Trophoblast cell (in vitro differentiated cells and primary cell): Measurements from ENCODE around the gene BRF1.

Experiments used
- DNase-seq, 2 donors: peaks; one replicate each; pipeline ENCODE4 v3.0.0-alpha.2; 2016
- H2AFZ ChIP-seq: 2 replicates; pipeline ENCODE4 v1.6.1; 2013; ENCODE audit warnings: low read length, moderate library complexity, mild to moderate bottlenecking; ENCODE audit not compliant: insufficient read depth, poor library complexity
- H2AK5ac ChIP-seq: 2 replicates; pipeline ENCODE4 v1.6.1; 2013; ENCODE audit warnings: mild to moderate bottlenecking, low read length
- H2BK120ac ChIP-seq: 2 replicates; pipeline ENCODE4 v1.6.1; 2013; ENCODE audit warnings: low read length, mild to moderate bottlenecking, moderate library complexity; ENCODE audit not compliant: insufficient read depth, poor library complexity
- H2BK12ac ChIP-seq: 2 replicates; pipeline ENCODE4 v1.6.1; 2013; ENCODE audit warnings: mild to moderate bottlenecking, low read length, moderate library complexity
- H2BK5ac ChIP-seq: 2 replicates; pipeline ENCODE4 v1.6.1; 2013; ENCODE audit warnings: low read length, low read depth, moderate library complexity, mild to moderate bottlenecking; ENCODE audit not compliant: poor library complexity
- H3K14ac ChIP-seq: 2 replicates; pipeline ENCODE4 v1.6.1; 2013; ENCODE audit warnings: mild to moderate bottlenecking, low read length
- H3K18ac ChIP-seq: 2 replicates; pipeline ENCODE4 v1.6.1; 2013; ENCODE audit warnings: mild to moderate bottlenecking, low read length
- H3K23ac ChIP-seq: 2 replicates; pipeline ENCODE4 v1.6.1; 2013; ENCODE audit warnings: low read length
- H3K27ac ChIP-seq: 2 replicates; pipeline ENCODE4 v1.5.1; 2013; ENCODE audit warnings: low read depth, mild to moderate bottlenecking, inconsistent platforms, low read length, moderate library complexity
- H3K27me3 ChIP-seq: 2 replicates; pipeline ENCODE4 v1.6.1; 2013; ENCODE audit warnings: inconsistent platforms, mild to moderate bottlenecking, low read length, moderate library complexity; ENCODE audit not compliant: insufficient read depth
- H3K36me3 ChIP-seq, 2 experiments: 1 replicate in 1 of 2; 2 replicates in 1 of 2; pipeline ENCODE4 v1.6.1; 2013; ENCODE audit warnings: low read length in 2 of 2, mild to moderate bottlenecking in 2 of 2, moderate library complexity in 1 of 2; ENCODE audit not compliant: insufficient read depth in 2 of 2, control insufficient read depth in 1 of 2
- H3K4ac ChIP-seq: 2 replicates; pipeline ENCODE4 v1.6.1; 2013; ENCODE audit warnings: low read depth, mild to moderate bottlenecking, low read length, moderate library complexity
- H3K4me1 ChIP-seq, 2 experiments: 1 replicate in 1 of 2; 2 replicates in 1 of 2; pipeline ENCODE4 v1.6.1; 2013; ENCODE audit warnings: low read length in 2 of 2, mild to moderate bottlenecking in 2 of 2, moderate library complexity in 1 of 2; ENCODE audit not compliant: insufficient read depth in 2 of 2, control insufficient read depth in 1 of 2
- H3K4me2 ChIP-seq: 2 replicates; pipeline ENCODE4 v1.6.1; 2013; ENCODE audit warnings: inconsistent platforms, mild to moderate bottlenecking, low read length, moderate library complexity
- H3K4me3 ChIP-seq: 2 replicates; pipeline ENCODE4 v1.5.1; 2013; ENCODE audit warnings: mild to moderate bottlenecking, low read depth, low read length, inconsistent platforms
- H3K79me1 ChIP-seq: one replicate; pipeline ENCODE4 v1.6.1; 2013; ENCODE audit warnings: low read length
- H3K79me2 ChIP-seq: 2 replicates; pipeline ENCODE4 v1.6.1; 2013; ENCODE audit warnings: low read length, mild to moderate bottlenecking; ENCODE audit not compliant: control insufficient read depth, insufficient read depth, poor library complexity
- H3K9ac ChIP-seq: 2 replicates; pipeline ENCODE4 v1.6.1; 2013; ENCODE audit warnings: mild to moderate bottlenecking, low read length
- H3K9me3 ChIP-seq: 2 replicates; pipeline ENCODE4 v1.6.1; 2013; ENCODE audit warnings: low read depth, mild to moderate bottlenecking, control low read depth, inconsistent platforms, low read length; ENCODE audit not compliant: insufficient read depth
- H4K12ac ChIP-seq: 2 replicates; pipeline ENCODE4 v1.6.1; 2013; ENCODE audit warnings: low read depth, mild to moderate bottlenecking, low read length, moderate library complexity
- H4K8ac ChIP-seq: 2 replicates; pipeline ENCODE4 v1.6.1; 2013; ENCODE audit warnings: low read depth, mild to moderate bottlenecking, low read length, moderate library complexity
- H4K91ac ChIP-seq: one replicate; pipeline ENCODE4 v1.6.1; 2013; ENCODE audit warnings: low read depth, mild to moderate bottlenecking, low read length, moderate library complexity
- WGBS: extraction: QIAGEN DNeasy Blood & Tissue Kit; methylation state at CpG from one replicate; pipeline ENCODE4 v1.1.7; 2013; ENCODE audit warnings: missing lambda C conversion rate; ENCODE audit not compliant: insufficient read length, insufficient coverage; ENCODE audit errors: extremely low coverage; 5-methylcytosine and 5-hydroxymethylcytosine counted together

BRF1 gene

DNA sequence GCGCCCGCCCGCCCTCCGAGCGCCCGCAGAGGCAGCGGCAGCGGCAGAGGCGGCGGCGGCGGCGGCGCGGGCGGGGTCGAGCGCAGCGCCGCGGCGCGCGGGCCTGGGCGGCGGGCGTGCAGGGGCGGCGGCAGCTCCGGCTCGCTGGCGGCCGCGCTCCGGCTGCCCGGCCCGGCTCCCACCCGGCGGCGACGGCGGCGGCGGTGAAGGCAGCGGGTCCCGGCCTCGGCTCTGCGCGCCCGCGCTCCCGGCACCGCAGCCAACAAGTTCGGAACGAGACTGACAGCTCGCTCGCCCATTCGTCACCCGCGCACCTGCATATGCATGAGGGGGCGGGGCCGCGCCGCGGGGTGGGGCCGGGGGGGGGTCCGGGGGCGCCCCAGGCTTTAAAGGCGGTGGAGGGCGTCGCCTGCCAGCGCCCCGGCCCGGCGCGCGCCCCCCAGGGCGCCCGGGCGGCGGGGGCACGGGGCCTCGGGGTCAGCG lies 132.3 kb downstream of the BRF1 start, which contains the start of gene JAG2:
JAG2 (minus strand) TSS at position 281 of the 483 bp plus-strand sequence. CDS start 356 bp downstream, outside the sequence.
- H4K8ac ChIP-seq, result no peak within 1 kb of the TSS
- WGBS, result no CpG with 5 or more reads among the region's 84 CpGs

DNA sequence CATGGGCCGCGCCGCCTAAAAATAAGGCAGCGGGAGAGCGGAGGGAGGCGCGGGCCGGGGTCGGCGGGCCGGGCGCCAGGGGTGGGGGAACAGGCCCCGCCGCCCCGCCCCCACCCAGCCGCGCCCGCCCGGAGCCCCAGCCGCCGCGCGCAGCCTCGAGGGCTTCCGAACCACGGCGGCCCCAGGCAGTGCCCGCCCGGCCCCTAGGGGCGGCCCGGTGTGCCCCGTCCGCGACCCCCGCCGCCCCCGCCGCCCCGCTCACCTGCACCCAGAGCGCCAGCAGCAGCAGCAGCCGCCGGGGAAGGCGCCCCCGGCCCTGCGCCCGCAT lies 132.7 kb downstream of the BRF1 start:
- H3K14ac ChIP-seq, result no peak overlapping the region
- H4K8ac ChIP-seq, result no peak overlapping the region
- no peak overlapping the region for H2AFZ ChIP-seq
- no peak overlapping the region for H3K4me3 ChIP-seq
- WGBS, result no CpG with 5 or more reads among the region's 46 CpGs
- no peak overlapping the region for H2BK12ac ChIP-seq
- no peaks in the 10 kb centered on the region for H3K36me3 ChIP-seq
- peaks cover 29% of the 10 kb centered on the region for H3K27me3 ChIP-seq
- no peak overlapping the region for H2AK5ac ChIP-seq
- H3K4me2 ChIP-seq, result peak overlapping the region; percentile 58
- H3K18ac ChIP-seq, result no peak overlapping the region
- no peaks in the 10 kb centered on the region for H3K79me2 ChIP-seq
- no peak overlapping the region for H3K27ac ChIP-seq
- H3K79me1 ChIP-seq, result no peaks in the 10 kb centered on the region
- no peak overlapping the region for H3K23ac ChIP-seq
- H2BK120ac ChIP-seq, result no peak overlapping the region
- no peak overlapping the region for H4K91ac ChIP-seq
- H3K4ac ChIP-seq, result no peak overlapping the region
- no peak for DNase-seq
- H2BK5ac ChIP-seq, result no peak overlapping the region
- H3K9ac ChIP-seq, result no peak overlapping the region
- peaks cover 7 to 8% of the 10 kb centered on the region in 2 experiments for H3K4me1 ChIP-seq
- H3K9me3 ChIP-seq, result peaks cover 8% of the 10 kb centered on the region
- H4K12ac ChIP-seq, result no peak overlapping the region

More for the DNA sequence above, 132.3 kb downstream of the BRF1 start, which contains the start of gene JAG2:
- H3K14ac ChIP-seq, result no peak within 1 kb of the TSS
- H2BK5ac ChIP-seq, result no peak within 1 kb of the TSS
- peak within 1 kb of the TSS; percentile 43 for H3K4me3 ChIP-seq
- H3K79me2 ChIP-seq, result no peaks in the 10 kb centered on the region
- H3K18ac ChIP-seq, result no peak within 1 kb of the TSS
- H2BK120ac ChIP-seq, result no peak within 1 kb of the TSS
- H2AK5ac ChIP-seq, result no peak within 1 kb of the TSS
- H3K27me3 ChIP-seq, result peaks cover 29% of the 10 kb centered on the region
- no peak within 1 kb of the TSS for H3K4ac ChIP-seq
- peak in 1 of 2 donors; percentile 53 for DNase-seq
- no peak within 1 kb of the TSS for H2BK12ac ChIP-seq
- H3K4me2 ChIP-seq, result peak within 1 kb of the TSS; percentile 65
- H3K9me3 ChIP-seq, result peaks cover 8% of the 10 kb centered on the region
- no peak within 1 kb of the TSS for H3K23ac ChIP-seq
- no peak within 1 kb of the TSS for H4K91ac ChIP-seq
- no peak within 1 kb of the TSS for H4K12ac ChIP-seq
- H2AFZ ChIP-seq, result no peak within 1 kb of the TSS
- no peaks in the 10 kb centered on the region for H3K36me3 ChIP-seq
- H3K9ac ChIP-seq, result no peak within 1 kb of the TSS
- H3K79me1 ChIP-seq, result no peaks in the 10 kb centered on the region
- H3K4me1 ChIP-seq, result peaks cover 7 to 8% of the 10 kb centered on the region in 2 experiments
- no peak within 1 kb of the TSS for H3K27ac ChIP-seq

DNA sequence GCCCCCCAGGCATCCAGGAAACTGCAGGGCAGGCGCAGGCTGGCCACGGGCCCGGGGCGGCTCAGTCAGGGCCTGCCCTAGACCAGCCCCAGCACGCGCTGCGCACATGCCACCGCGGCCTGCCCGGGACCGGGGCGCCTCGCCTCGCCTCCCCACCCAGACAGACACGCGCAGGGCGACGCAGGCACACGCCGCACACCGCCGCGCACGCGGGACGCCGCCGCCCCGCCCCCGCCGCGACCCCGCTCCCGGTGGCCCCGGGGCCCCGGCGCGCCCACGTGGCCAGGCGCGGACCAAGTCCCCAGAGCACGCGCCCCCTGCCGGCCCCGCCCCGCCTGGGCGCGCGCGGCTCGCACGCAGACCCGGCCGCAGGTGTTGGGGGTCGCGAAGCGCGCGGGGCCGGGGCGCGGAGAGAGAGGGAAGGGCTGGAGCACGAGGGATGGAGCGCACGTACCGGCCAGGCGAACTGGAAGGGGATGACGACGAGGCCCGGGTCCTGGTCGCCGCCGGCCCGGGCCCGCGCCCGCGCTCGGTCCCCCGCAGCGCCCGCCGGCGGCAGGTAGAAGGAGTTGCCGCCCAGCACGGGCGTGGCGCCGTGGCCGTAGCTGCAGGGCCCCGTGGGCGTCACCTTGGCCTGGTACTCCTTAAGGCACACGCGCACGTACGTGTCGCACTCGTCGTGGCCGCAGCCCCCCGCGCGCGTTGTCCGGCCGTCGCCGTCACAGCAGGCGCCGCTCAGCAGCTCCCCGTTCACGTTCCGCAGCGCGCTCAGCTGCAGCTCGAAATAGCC lies 133.3 kb downstream of the BRF1 start:
- H3K9ac ChIP-seq, result no peak overlapping the region
- no peak overlapping the region for H3K18ac ChIP-seq
- no peak overlapping the region for H2BK12ac ChIP-seq
- no peaks in the 10 kb centered on the region for H3K79me2 ChIP-seq
- no peak overlapping the region for H2BK120ac ChIP-seq
- no peak overlapping the region for H4K91ac ChIP-seq
- H3K23ac ChIP-seq, result no peak overlapping the region
- H3K27ac ChIP-seq, result no peak overlapping the region
- peaks cover 8% of the 10 kb centered on the region for H3K9me3 ChIP-seq
- H3K14ac ChIP-seq, result no peak overlapping the region
- peak in 1 of 2 donors; percentile 34 for DNase-seq
- WGBS, result no CpG with 5 or more reads among the region's 116 CpGs
- H3K4ac ChIP-seq, result no peak overlapping the region
- H3K36me3 ChIP-seq, result no peaks in the 10 kb centered on the region
- peak overlapping the region; percentile 58 for H3K4me2 ChIP-seq
- H3K79me1 ChIP-seq, result no peaks in the 10 kb centered on the region
- H2BK5ac ChIP-seq, result no peak overlapping the region
- no peak overlapping the region for H2AFZ ChIP-seq
- H4K8ac ChIP-seq, result no peak overlapping the region
- no peak overlapping the region for H4K12ac ChIP-seq
- no peak overlapping the region for H2AK5ac ChIP-seq
- H3K4me1 ChIP-seq, result peaks cover 7 to 8% of the 10 kb centered on the region in 2 experiments
- no peak overlapping the region for H3K4me3 ChIP-seq
- H3K27me3 ChIP-seq, result peaks cover 29% of the 10 kb centered on the region

DNA sequence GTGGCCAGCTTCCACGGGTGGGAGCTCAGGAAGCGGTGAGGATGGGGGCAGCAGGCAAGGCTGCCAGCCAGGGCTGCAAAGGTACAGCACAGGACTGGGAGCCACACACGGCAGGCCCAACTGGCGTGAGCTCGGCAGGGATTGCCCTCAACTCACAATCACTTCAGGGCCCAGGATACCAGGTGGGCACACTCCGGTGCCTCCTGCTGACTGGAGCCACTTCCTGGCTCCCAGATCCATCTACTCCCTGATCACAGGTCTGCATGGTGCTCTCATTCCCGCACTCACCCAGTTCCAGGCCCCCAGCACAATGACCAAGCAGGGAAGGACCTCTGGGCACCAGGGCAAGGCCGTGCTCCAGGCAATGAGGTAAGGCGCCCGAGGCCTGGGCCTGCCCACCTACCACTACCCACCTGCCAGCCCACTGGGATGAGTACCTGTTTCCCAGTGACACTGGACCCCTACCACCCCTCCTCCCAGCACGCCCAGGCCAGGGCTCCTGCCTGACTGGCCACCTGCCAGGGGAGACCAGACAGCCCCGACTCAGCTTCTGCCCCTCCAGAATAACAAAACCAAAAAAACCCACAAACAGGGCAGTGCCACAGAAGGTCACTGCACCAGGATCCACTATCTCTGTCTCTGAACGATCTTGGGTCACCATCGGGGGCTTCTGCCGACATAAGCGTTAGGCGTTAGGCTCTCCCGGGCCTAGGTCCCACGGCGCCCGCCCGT lies 134.1 kb downstream of the BRF1 start:
- Histone ChIP-seq H3K14ac (no peak overlapping the region), H3K27me3 (peaks cover 29% of the 10 kb centered on the region), H2BK12ac (no peak overlapping the region), H2BK120ac (no peak overlapping the region), H2AFZ (no peak overlapping the region), H4K91ac (no peak overlapping the region), H3K27ac (no peak overlapping the region), H3K4me2 (no peak overlapping the region), H2BK5ac (no peak overlapping the region), H3K9me3 (peaks cover 11% of the 10 kb centered on the region), H3K18ac (no peak overlapping the region), H3K36me3 (no peaks in the 10 kb centered on the region), H3K4me3 (peak overlapping the region; percentile 2), H2AK5ac (no peak overlapping the region), H4K8ac (no peak overlapping the region), H3K4me1 (peaks cover 7 to 8% of the 10 kb centered on the region in 2 experiments), H3K79me1 (no peaks in the 10 kb centered on the region), H3K23ac (no peak overlapping the region), H4K12ac (no peak overlapping the region), H3K4ac (no peak overlapping the region), H3K9ac (no peak overlapping the region), H3K79me2 (no peaks in the 10 kb centered on the region)
- WGBS, result no CpG with 5 or more reads among the region's 22 CpGs
- no peak for DNase-seq
